Epidermal melanocyte (primary cell): Measurements from ENCODE around the gene BICC1.

Experiments used
- DNase-seq: peaks from one replicate; pipeline ENCODE4 v3.0.0; 2011; ENCODE audit warnings: low spot score; ENCODE audit not compliant: insufficient read length

The BICC1 gene

GRCh38 chr10:58780476-58780875 lies 267.8 kb downstream of the BICC1 start:
- DNase-seq, result no peak

DNA sequence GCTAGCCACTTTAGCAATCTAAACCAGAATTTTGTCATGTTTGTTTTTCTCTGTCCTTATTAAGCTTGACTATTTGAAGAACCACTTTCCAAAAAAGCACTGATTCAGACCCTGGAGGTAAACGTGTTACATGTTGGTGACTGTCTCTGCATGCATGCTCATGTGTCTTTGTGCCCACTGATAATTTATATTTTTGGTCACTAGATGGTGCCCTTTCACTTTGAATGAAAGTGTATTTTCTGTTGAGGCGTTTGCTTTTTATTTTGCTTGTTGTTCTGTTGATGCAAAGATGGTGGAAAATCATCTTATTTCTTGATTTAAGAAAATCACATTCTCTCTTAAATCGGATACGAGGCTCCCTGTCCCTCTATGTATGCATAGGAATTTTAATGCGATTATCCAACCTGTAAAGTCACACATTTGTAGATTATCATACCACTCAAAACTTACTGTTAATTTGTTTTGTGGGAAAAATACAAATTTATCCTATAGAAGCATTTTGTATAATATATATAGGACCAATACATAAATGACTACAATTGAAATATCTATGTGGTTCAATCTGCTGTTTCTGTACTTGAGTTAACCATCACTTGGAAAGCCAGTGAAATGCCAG lies 269.3 kb downstream of the BICC1 start:
- peak; percentile 32 for DNase-seq

- peak; percentile 43 for DNase-seq
Observed at GRCh38 chr10:58782876-58783851, 270.5 kb downstream of the BICC1 start.

GRCh38 chr10:58784361-58784760 lies 271.7 kb downstream of the BICC1 start:
- DNase-seq, result no peak

DNA sequence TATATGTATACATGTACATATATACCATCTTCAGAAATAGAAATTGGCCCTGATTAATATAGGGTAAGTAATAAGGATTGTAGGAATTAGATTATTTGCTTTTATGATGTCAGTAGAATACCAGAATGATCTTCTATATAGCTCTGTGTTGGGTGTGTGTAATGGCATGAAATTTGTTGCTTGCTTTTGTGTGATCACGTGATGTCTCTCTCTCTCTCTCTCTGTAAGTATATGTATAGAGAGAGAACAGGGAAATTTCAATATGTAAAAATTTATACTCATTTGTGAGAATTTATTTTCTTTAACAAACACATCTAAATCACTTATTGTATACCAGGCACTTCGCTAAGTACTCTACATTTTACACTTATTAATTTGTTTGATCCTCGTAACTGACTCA lies 272.7 kb downstream of the BICC1 start:
- no peak for DNase-seq

GRCh38 chr10:58791137-58791536 lies 278.5 kb downstream of the BICC1 start:
- DNase-seq, result no peak

GRCh38 chr10:58795560-58795959 lies 282.9 kb downstream of the BICC1 start:
- no peak for DNase-seq

DNA sequence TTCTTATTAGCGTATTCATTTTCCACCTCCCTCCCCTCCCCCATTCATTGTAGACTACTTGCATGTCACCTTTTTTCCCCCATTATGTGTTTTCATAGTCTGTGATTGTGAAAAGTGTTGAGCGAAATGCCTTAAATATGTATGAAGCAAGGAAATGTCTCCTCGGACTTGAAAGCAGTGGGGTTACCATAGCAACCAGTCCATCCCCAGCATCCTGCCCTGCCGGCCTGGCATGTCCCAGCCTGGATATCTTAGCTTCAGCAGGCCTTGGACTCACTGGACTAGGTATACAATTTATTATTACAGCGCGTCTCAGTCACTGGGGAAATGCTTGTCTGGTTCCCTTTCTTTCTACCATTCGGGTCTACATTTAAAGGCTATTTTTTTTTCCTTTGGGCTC lies 283.6 kb downstream of the BICC1 start:
- no peak for DNase-seq

DNA sequence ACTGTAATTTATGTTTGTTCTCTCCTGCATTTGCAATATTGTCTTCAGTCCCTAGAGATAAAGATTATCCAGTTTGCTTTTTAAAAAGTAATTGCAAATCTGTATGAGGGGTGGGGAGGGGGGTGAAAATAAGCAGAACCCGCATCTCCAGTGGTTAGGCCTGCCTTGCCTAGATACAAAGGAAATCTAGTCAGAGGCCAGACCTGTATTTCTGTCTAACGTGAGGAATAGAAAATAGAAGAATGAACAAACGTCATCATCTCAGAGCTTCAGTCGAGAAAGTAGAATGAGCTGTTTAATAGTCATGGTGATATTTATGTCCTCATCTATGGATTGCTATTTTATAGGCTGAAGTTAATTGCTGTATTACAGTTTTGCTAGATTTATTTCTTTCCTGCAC lies 284.2 kb downstream of the BICC1 start:
- no peak for DNase-seq

DNA sequence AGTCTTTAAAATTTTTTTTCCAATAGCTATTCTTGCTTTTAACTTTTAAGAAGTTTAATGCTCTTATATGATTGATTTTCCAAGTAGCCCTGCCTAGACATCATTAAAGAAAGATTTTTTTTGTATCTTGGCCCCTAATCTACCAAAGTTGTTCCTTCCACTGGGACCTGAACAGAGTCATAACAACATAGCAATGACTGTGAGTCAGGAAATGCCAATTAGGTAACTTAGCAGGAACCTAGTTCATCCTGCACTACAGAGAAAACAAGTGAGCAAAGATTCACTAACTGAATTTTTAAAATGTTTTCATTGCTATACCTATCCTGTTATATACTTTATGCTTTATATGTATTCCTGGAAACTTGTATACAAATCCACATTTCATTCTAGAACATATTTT lies 284.7 kb downstream of the BICC1 start:
- no peak for DNase-seq

- no peak for DNase-seq
Observed at GRCh38 chr10:58802047-58802446, 289.4 kb downstream of the BICC1 start.

- no peak for DNase-seq
Observed at GRCh38 chr10:58806323-58806722, 293.7 kb downstream of the BICC1 start.

DNA sequence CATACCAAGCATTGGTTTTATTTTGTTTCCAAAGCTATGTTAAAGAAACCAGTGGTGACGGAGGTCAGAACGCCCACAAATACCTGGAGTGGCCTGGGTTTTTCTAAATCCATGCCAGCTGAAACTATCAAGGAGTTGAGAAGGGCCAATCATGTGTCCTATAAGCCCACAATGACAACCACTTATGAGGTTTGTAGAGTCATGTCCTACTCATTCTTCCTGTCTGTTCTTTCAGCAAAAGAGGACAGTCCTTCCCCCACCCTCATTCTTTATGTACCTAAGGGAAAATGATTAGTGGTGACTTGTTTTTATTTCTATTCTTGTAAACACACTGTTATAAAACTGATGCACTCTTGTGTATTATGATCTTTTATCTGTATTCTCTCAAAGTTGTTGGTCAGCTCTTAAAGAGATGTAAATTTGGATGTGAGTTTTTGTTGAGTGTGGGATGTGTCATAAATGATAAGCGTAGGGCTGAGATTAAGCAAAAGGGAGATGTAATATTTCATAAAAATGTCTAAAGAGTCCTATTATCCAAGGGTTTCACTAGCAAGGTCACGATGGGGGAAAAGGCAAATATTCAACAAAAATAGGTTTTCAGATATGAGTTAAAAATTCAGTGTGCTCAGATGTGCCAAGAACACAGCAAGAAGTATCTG lies 294.4 kb downstream of the BICC1 start:
- no peak for DNase-seq

DNA sequence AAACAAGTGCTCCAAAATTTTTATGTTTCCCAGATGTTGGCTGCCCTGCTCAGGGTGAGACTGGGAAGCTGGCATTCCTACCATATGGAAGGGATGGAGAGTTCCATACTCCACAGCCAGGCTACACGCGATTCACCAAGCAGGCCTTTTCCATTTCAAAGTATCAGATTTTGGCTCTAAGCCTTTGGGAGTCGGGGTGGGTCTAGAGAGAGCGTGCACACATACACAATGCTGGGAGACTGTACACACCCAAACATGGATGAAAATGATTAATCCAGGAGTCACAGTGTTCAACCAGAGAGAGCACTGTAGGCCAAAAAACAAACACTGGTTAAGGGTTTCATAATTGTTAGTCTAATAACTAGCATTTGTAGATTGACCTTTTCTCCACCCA lies 295.0 kb downstream of the BICC1 start:
- DNase-seq, result peak; percentile 41

GRCh38 chr10:58810751-58811150 lies 298.1 kb downstream of the BICC1 start:
- DNase-seq, result no peak

DNA sequence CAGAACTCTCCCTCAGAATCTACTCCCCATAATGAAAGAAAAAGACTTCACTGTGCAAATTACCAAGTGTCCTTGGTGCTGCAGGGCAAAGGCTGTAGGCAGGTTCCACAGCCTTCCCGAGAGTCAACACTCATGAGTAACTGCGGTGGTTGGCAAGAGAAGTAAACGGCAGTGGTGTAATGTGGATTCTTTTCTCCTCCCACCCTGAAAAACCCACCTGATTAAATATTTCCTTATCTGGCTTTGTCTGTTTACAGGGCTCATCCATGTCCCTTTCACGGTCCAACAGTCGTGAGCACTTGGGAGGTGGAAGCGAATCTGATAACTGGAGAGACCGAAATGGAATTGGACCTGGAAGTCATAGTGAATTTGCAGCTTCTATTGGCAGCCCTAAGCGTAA lies 300.9 kb downstream of the BICC1 start:
- no peak for DNase-seq

DNA sequence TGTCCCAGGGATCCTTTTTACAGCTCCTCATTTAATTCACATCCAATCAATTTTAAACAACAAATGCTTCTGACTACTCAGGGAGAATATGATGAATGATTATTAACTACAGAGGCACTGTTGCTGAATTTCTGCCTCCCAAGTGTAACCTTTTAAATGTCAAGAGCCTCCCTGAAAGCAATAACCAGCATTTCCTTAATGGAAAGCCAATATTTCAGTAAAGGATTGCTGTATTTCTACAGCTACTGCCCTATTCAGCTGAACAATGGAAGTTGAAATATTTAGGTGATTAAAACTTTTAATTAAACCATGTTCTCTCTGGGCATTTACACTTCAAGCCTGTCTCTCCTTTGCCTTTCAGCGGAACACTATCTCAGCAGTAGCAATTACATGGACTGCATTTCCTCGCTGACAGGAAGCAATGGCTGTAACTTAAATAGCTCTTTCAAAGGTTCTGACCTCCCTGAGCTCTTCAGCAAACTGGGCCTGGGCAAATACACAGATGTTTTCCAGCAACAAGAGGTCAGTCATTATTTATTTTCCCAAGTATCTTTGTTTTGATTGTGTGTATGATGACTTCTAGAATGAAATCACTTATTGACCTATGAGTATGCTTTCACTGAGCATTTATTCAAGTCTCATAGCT lies 304.7 kb downstream of the BICC1 start:
- no peak for DNase-seq

GRCh38 chr10:58818900-58819299 lies 306.2 kb downstream of the BICC1 start:
- no peak for DNase-seq

GRCh38 chr10:58820386-58820785 lies 307.7 kb downstream of the BICC1 start:
- no peak for DNase-seq

DNA sequence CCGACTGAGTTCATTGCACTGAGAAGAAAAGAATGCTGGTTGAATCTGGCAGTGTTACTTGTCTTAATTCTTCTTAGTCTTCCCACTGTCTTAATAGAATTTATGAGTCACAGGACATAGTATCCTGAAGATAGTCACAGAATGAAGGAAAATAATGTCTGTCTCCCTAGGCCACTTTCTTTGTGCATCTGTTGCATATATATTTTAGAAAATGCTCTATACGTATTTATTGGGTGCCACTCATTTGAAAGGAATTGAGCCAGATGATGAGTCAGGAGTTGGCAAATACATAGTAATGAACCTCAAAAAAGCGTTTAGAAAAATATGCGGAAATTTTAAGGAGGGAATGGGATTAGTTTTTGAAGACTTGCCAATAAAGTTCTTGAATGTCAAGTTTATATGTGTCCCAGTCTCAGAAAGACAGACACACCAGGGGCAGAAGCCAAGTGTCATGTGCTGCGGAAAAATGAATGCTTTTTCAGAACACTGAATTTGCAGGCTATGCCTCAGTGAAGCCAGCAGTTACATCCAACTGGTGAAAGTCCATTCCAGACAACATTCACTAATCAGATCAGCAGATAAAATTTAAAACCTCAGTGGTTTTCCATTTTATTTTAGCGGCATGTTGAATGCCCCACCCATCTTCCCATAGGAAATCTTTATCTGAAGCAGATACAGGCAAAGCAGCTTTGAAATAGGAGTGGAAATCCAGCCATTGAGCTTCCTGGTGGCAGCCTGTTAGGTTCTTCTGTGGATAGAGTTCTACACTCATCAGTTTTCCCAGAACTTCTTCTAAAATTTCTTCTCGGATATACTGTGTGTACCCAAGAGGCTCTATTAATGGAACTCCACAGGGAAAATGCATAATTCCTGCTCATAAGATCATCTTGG lies 308.4 kb downstream of the BICC1 start:
- DNase-seq, result no peak

- no peak for DNase-seq
Observed at GRCh38 chr10:58821752-58822056, 309.0 kb downstream of the BICC1 start.
